Aorta (tissue), 5 donors: ENCODE measurements around the gene NAT8L. TPM values are rescaled to one million over a fixed set of nuclear protein-coding genes. Genes with fewer than 3 reads are reported as not detected.

ENCODE experiments used
- ATAC-seq: fragments of 200-7000 bp; cut with Tn5 transposase; one replicate; pipeline ENCODE4 v1.9.1; 2022; ENCODE audit warnings: moderate library complexity; ENCODE audit not compliant: low FRiP score
- DNase-seq, 2 donors: peaks; one replicate each; pipeline ENCODE4 v3.0.0-alpha.2; 2020
- H3K27ac ChIP-seq, 2 donors: one replicate each; pipeline ENCODE4 v1.5.1; 2013; ENCODE audit warnings: low read length in 2 of 2, mild to moderate bottlenecking in 2 of 2, moderate library complexity in 2 of 2, control low read depth in 1 of 2, inconsistent platforms in 1 of 2, low read depth in 1 of 2
- H3K27me3 ChIP-seq, 2 donors: one replicate each; pipeline ENCODE4 v1.6.1; 2013; ENCODE audit warnings: control low read depth in 1 of 2, low read length in 1 of 2, mild to moderate bottlenecking in 1 of 2, moderate library complexity in 1 of 2; ENCODE audit not compliant: insufficient read depth in 2 of 2, control insufficient read depth in 1 of 2
- H3K36me3 ChIP-seq, 2 donors: one replicate each; pipeline ENCODE4 v1.6.1; 2013; ENCODE audit warnings: control low read depth in 1 of 2, low read length in 1 of 2, mild to moderate bottlenecking in 1 of 2; ENCODE audit not compliant: insufficient read depth in 2 of 2, control insufficient read depth in 1 of 2
- H3K4me1 ChIP-seq, 2 donors: one replicate each; pipeline ENCODE4 v1.6.1; 2013; ENCODE audit warnings: low read length in 2 of 2, control low read depth in 1 of 2, mild to moderate bottlenecking in 1 of 2, moderate library complexity in 1 of 2; ENCODE audit not compliant: insufficient read depth in 2 of 2, control insufficient read depth in 1 of 2
- H3K4me3 ChIP-seq, 2 donors: one replicate each; pipeline ENCODE4 v1.5.1; 2013; ENCODE audit warnings: low read length in 2 of 2, control low read depth in 1 of 2, mild to moderate bottlenecking in 1 of 2
- H3K9me3 ChIP-seq: one replicate; pipeline ENCODE4 v1.6.1; 2013; ENCODE audit warnings: mild to moderate bottlenecking, low read length; ENCODE audit not compliant: control insufficient read depth
- WGBS, 2 donors: extraction: QIAGEN DNeasy Blood & Tissue Kit; methylation state at CpG; one replicate each; pipeline ENCODE4 v1.1.7; 2013; 5-methylcytosine and 5-hydroxymethylcytosine counted together
- intact Hi-C, 2 donors: fragments of 100-400 bp; cut with DNase I; formaldehyde crosslinking; loops; one replicate each; pipeline versions ENCODE4 v1.14.2 to v1.15.0; 2022
- polyA plus RNA-seq, 2 donors: library from polyadenylated mRNA; stranded (reverse); fragments of 200-250 nt; gene quantifications; one replicate each; pipeline ENCODE4 v1.2.3, GENCODE V29; 2013
- total RNA-seq, 2 donors: library from RNA; stranded (reverse); fragmentation: NEBNext Ultra II Directional; extraction: Animal tissue kit (Norgen Biotek cat#: 25700); gene quantifications; one replicate each; pipeline ENCODE4 v1.2.1, GENCODE V29; 2021
- donor health status: healthy with polysubstance abuse.
- donor health status: Bipolar disorder and iron deficiency.
- donor health status: DM: no; HTN: no; CAD: no.
- donor health status: DM: no; HTN: no; CAD: no.
- donor health status: DM: yes; HTN: yes; CAD: no.

The NAT8L gene
- total and polyA plus RNA-seq, 4 donors, result under 0.01 to 0.33 (median 0.14) TPM

GRCh38 chr4:2103843-2104547 is 44.9 kb downstream of the NAT8L start:
- Histone ChIP-seq H3K4me3 (no peak overlapping the region), H3K4me1 (no peaks in the 10 kb centered on the region), H3K27ac (no peak overlapping the region), H3K36me3 (no peaks in the 10 kb centered on the region), H3K27me3 (peaks cover 0 to 1% of the 10 kb centered on the region in 2 donors), H3K9me3 (peaks cover 9% of the 10 kb centered on the region)
- ATAC-seq (no peak), DNase-seq (no peak)
- intact Hi-C loops, result no loop called here
- WGBS, 2 donors, result 84 to 90% methylated on average over 2 of the region's 2 CpGs

DNA sequence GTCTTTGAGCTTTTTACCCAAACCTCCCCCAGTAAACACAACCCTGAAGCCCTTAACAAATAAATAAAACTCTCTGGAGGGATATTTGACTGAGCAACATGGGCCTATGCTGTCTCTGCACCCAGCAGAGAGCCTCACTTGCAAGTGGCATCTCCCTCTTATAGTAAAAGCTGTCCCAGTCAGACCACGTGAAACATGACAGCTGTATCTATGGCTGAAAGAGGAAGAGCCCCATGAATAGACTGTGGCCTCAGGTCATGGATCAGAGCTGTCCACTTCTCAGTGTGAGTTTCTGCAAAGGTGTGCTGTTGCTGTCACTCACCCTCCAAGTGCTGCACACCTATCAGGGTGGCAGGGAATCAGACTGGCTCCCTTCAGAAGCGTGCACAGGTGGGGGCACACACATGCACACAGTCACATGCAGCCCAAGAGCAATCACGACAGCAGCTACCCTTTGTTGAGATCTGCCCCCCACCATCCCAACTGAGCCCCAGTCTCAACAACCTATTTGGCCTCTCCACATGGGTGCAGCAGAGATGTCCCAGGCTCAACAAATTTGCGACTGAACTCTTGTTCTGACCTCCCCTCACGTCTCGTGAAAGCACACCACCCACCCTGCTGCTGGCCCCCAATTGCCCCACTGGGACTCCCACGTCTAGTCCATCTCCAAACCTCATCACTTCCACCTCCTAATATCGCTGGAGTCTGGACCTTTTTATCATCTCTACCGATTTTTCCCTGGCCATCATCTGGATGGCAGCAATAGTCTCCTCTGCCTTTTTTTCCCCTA is 45.6 kb downstream of the NAT8L start:
- 78 to 80% methylated on average over 9 of the region's 9 CpGs for WGBS, 2 donors
- H3K27ac ChIP-seq, result no peak overlapping the region
- peaks cover 0 to 1% of the 10 kb centered on the region in 2 donors for H3K27me3 ChIP-seq
- ATAC-seq (no peak), DNase-seq (no peak)
- H3K4me1 ChIP-seq, result no peaks in the 10 kb centered on the region
- H3K4me3 ChIP-seq, result no peak overlapping the region
- intact Hi-C loops, result no loop called here
- H3K9me3 ChIP-seq, result peaks cover 9% of the 10 kb centered on the region
- no peaks in the 10 kb centered on the region for H3K36me3 ChIP-seq

- intact Hi-C loops, result no loop called here
- Histone ChIP-seq H3K36me3 (no peaks in the 10 kb centered on the region), H3K27ac (no peak overlapping the region), H3K9me3 (peaks cover 9% of the 10 kb centered on the region), H3K4me3 (no peak overlapping the region), H3K27me3 (peaks cover 0 to 1% of the 10 kb centered on the region in 2 donors), H3K4me1 (no peaks in the 10 kb centered on the region)
- 91 to 93% methylated on average over 1 of the region's 1 CpG for WGBS, 2 donors
- DNase-seq, result no peak
- no peak for ATAC-seq
Measured at GRCh38 chr4:2105559-2105958, 46.4 kb downstream of the NAT8L start.

GRCh38 chr4:2116687-2117400 is 57.7 kb downstream of the NAT8L start:
- Histone ChIP-seq H3K27me3 (no peaks in the 10 kb centered on the region), H3K36me3 (no peaks in the 10 kb centered on the region), H3K4me3 (no peak overlapping the region), H3K9me3 (no peaks in the 10 kb centered on the region), H3K27ac (no peak overlapping the region), H3K4me1 (no peaks in the 10 kb centered on the region)
- intact Hi-C loops, result no loop called here
- no peak for ATAC-seq
- 83 to 92% methylated on average over 6 of the region's 6 CpGs for WGBS, 2 donors
- no peak for DNase-seq

Other genes with a start within 250 kb of the NAT8L start
- 10 to 100 TPM; 25.3 to 25.6 TPM for gene LETM1, start 203.2 kb upstream of the NAT8L start, total RNA-seq
- 10 to 100 TPM in 1 of 2 donors, 1 to 10 TPM in 1; 6.8 to 12.4 TPM for gene LETM1, start 203.2 kb upstream of the NAT8L start, polyA plus RNA-seq
- 10 to 100 TPM; 47.2 to 56.6 TPM for gene NSD2, start 187.9 kb upstream of the NAT8L start, total RNA-seq
- 10 to 100 TPM in 1 of 2 donors, 1 to 10 TPM in 1; 8.0 to 10.9 TPM for gene NSD2, start 187.9 kb upstream of the NAT8L start, polyA plus RNA-seq
- 10 to 100 TPM; 17.7 to 27.4 TPM for gene NELFA, start 50.4 kb upstream of the NAT8L start, total RNA-seq
- gene NELFA, start 50.4 kb upstream of the NAT8L start, polyA plus RNA-seq, result 10 to 100 TPM in 1 of 2 donors, 1 to 10 TPM in 1; 5.8 to 21.7 TPM
- 10 to 100 TPM; 11.1 to 16.2 TPM for gene HAUS3, start 182.8 kb downstream of the NAT8L start, total RNA-seq
- 1 to 10 TPM; 3.8 to 9.2 TPM for gene HAUS3, start 182.8 kb downstream of the NAT8L start, polyA plus RNA-seq
- 1 to 10 TPM; 3.2 to 6.6 TPM for gene POLN, start 182.8 kb downstream of the NAT8L start, total RNA-seq
- gene POLN, start 182.8 kb downstream of the NAT8L start, polyA plus RNA-seq, result 1 to 10 TPM in 1 of 2 donors, not detected in 1; 7.0 TPM
- gene MXD4, start 202.8 kb downstream of the NAT8L start, total RNA-seq, result 10 to 100 TPM; 45.7 to 75.4 TPM
- 10 to 100 TPM; 36.9 to 75.1 TPM for gene MXD4, start 202.8 kb downstream of the NAT8L start, polyA plus RNA-seq